Adrenal gland (tissue), 12 donors: ENCODE measurements around the gene SLC10A3. TPM values are rescaled to one million over a fixed set of nuclear protein-coding genes. Genes with fewer than 3 reads are reported as not detected.
A peak's percentile ranks its signal among the peaks of the same experiment; 100 is the strongest.

Source experiments
- DNase-seq, 7 donors: peaks; one replicate each; pipeline ENCODE4 v3.0.0-alpha.2; 2019 to 2020
- H3K27ac ChIP-seq, 5 donors: fragments of 200-600 bp; sonication (generic) in 4 of 5; 1 replicate in 3 of 5; 2 replicates in 2 of 5; pipeline versions ENCODE4 v1.5.1 to v1.8.0; 2016 to 2020; ENCODE audit warnings: mild to moderate bottlenecking in 1 of 5
- H3K27me3 ChIP-seq: fragments of 200-600 bp; 2 replicates; pipeline ENCODE4 v1.8.0; 2021
- H3K36me3 ChIP-seq, 2 donors: fragments of 200-600 bp; replicated peaks in 1 of 2; 1 replicate in 1 of 2; 2 replicates in 1 of 2; pipeline versions ENCODE4 v1.5.1 to v1.8.0; 2018 to 2022
- H3K4me1 ChIP-seq, 2 donors: fragments of 200-600 bp; replicated peaks in 1 of 2; 1 replicate in 1 of 2; 2 replicates in 1 of 2; pipeline versions ENCODE4 v1.5.1 to v1.8.0; 2018 to 2021
- H3K4me3 ChIP-seq, 4 donors: fragments of 200-600 bp; sonication (generic) in 3 of 4; one replicate each; pipeline ENCODE4 v1.5.1; 2016 to 2018
- H3K9me3 ChIP-seq, 3 donors: fragments of 200-600 bp; sonication (generic) in 1 of 3; replicated peaks in 1 of 3; 1 replicate in 2 of 3; 2 replicates in 1 of 3; pipeline versions ENCODE4 v1.5.1 to v1.8.0; 2016 to 2021
- CTCF ChIP-seq, 6 experiments: fragments of 450-650 bp in 4 of 6; fragments of 200-600 bp in 2 of 6; sonication (generic) in 1 of 6; IDR thresholded peaks; 1 replicate in 5 of 6; 2 replicates in 1 of 6; pipeline versions ENCODE4 v1.5.1 to v1.8.0; 2016 to 2021; ENCODE audit warnings: antibody characterized with exemption in 6 of 6, mild to moderate bottlenecking in 2 of 6, moderate library complexity in 1 of 6
- POLR2A ChIP-seq, 2 donors: fragments of 450-650 bp; IDR thresholded peaks; one replicate each; pipeline ENCODE4 v1.6.1; 2017; ENCODE audit warnings: antibody characterized with exemption in 2 of 2, mild to moderate bottlenecking in 2 of 2, moderate library complexity in 1 of 2
- WGBS, 4 donors: extraction: QIAGEN DNeasy Blood & Tissue Kit in 2 of 4; methylation state at CpG; one replicate each; pipeline versions ENCODE4 v1.1.5 to v1.1.7; 2013 to 2017; 5-methylcytosine and 5-hydroxymethylcytosine counted together
- intact Hi-C, 2 donors: fragments of 100-400 bp; cut with DNase I; formaldehyde crosslinking; loops; one replicate each; pipeline versions ENCODE4 v1.14.1 to v1.15.0; 2022 to 2023
- polyA plus RNA-seq, 3 donors: library from polyadenylated mRNA; stranded (reverse); fragments of 200-250 nt in 2 of 3; fragments of 350-450 nt in 1 of 3; fragmentation: Illumina TruSeq in 1 of 3; extraction: RNeasy Lipid Tissue Mini Kit (QIAGEN cat#74804) in 1 of 3; gene quantifications; one replicate each; pipeline ENCODE4 v1.2.3, GENCODE V29; 2013 to 2014
- total RNA-seq, 9 donors: library from RNA; depleted of rRNA in 4 of 9; stranded (reverse); fragments of >200 nt in 4 of 9; fragments of 120-200 nt in 1 of 9; fragmentation: NEBNext Ultra II Directional in 1 of 9; extraction: Animal tissue kit (Norgen Biotek cat#: 25700) in 1 of 9; gene quantifications; one replicate each; pipeline versions ENCODE4 v1.1.0 to v1.2.4, GENCODE V29; 2013 to 2023
- donor health status: healthy with polysubstance abuse.
- donor health status: Bipolar disorder and iron deficiency.
- donor health status: DM: yes; HTN: yes; CAD: no.
- donor health status: DM: no; HTN: no; CAD: no.
- donor health status: DM: no; HTN: no; CAD: no.
- donor health status: DM: yes; HTN: yes; CAD: no.

The SLC10A3 gene
- total and polyA plus RNA-seq, 12 donors: 8.7 to 33.4 (median 27.8) TPM

GRCh38 chrX:154458116-154458953 is 32.1 kb downstream of the SLC10A3 start, which contains the start of gene PLXNA3:
Gene PLXNA3 (plus strand): TSS chrX:154458281. CDS start chrX:154460184, 1,903 bp downstream.
- DNase-seq: peak in 3 of 7 donors; percentile 33 to 62 (median 40)
- H3K36me3 ChIP-seq: no peaks in the 10 kb centered on the region
- H3K4me3 ChIP-seq: peak within 1 kb of the TSS in 2 of 4 donors; percentile 34 to 66
- TF ChIP-seq POLR2A (IDR thresholded peaks at IDR 0.05) (peak; percentile 55 to 79), CTCF (IDR thresholded peaks at IDR 0.05) (no peak)
- H3K9me3 ChIP-seq: no peaks in the 10 kb centered on the region
- peak within 1 kb of the TSS in 2 of 5 donors; percentile 66 to 84 for H3K27ac ChIP-seq
- whole genome bisulfite sequencing, 4 donors: 0 to 44% (median 15%) methylated on average over 2 to 61 of the region's 88 CpGs
- intact Hi-C loops: no loop called here
- no peaks in the 10 kb centered on the region for H3K27me3 ChIP-seq
- no peaks in the 10 kb centered on the region for H3K4me1 ChIP-seq

GRCh38 chrX:154457491-154458115 is 32.8 kb downstream of the SLC10A3 start:
- intact Hi-C loops: no loop called here
- Histone ChIP-seq H3K27me3 (no peaks in the 10 kb centered on the region), H3K4me1 (no peaks in the 10 kb centered on the region), H3K4me3 (peak overlapping the region in 1 of 4 donors; percentile 66), H3K36me3 (no peaks in the 10 kb centered on the region), H3K9me3 (no peaks in the 10 kb centered on the region), H3K27ac (peak overlapping the region in 2 of 5 donors; percentile 66 to 84)
- 3 to 42% (median 20%) methylated on average over 23 to 38 of the region's 65 CpGs for WGBS, 4 donors
- no peak for TF ChIP-seq CTCF (IDR thresholded peaks at IDR 0.05)
- no peak for TF ChIP-seq POLR2A (IDR thresholded peaks at IDR 0.05)
- peak in 1 of 7 donors; percentile 32 for DNase-seq

- no peak for DNase-seq
- H3K9me3 ChIP-seq: no peaks in the 10 kb centered on the region
- WGBS, 4 donors: 91 to 93% (median 92%) methylated on average over 5 to 9 of the region's 9 CpGs
- H3K36me3 ChIP-seq: peaks cover 0 to 31% of the 10 kb centered on the region in 2 donors
- no peaks in the 10 kb centered on the region for H3K27me3 ChIP-seq
- no peak overlapping the region for H3K27ac ChIP-seq
- TF ChIP-seq CTCF (IDR thresholded peaks at IDR 0.05) (no peak), POLR2A (IDR thresholded peaks at IDR 0.05) (no peak)
- intact Hi-C loops: no loop called here
- no peaks in the 10 kb centered on the region for H3K4me1 ChIP-seq
- H3K4me3 ChIP-seq: no peak overlapping the region
These were observed 37.6 kb downstream of the SLC10A3 start for GRCh38 chrX:154452823-154453222.

GRCh38 chrX:154450312-154450711 is 40.1 kb downstream of the SLC10A3 start:
- TF ChIP-seq POLR2A (IDR thresholded peaks at IDR 0.05): no peak
- peaks cover 0 to 6% of the 10 kb centered on the region in 2 donors for H3K4me1 ChIP-seq
- intact Hi-C loops: no loop called here
- no peak overlapping the region for H3K27ac ChIP-seq
- H3K4me3 ChIP-seq: no peak overlapping the region
- H3K36me3 ChIP-seq: peaks cover 0 to 31% of the 10 kb centered on the region in 2 donors
- 87 to 93% (median 91%) methylated on average over 3 to 17 of the region's 17 CpGs for WGBS, 4 donors
- DNase-seq: no peak
- H3K9me3 ChIP-seq: no peaks in the 10 kb centered on the region
- H3K27me3 ChIP-seq: no peaks in the 10 kb centered on the region
